ENCODE results near the gene SLC6A3. TPM values are rescaled to one million over a fixed set of nuclear protein-coding genes. Genes with fewer than 3 reads are reported as not detected.
A peak's percentile ranks its signal among the peaks of the same experiment; 100 is the strongest.

Gene SLC6A3
- total and polyA plus RNA-seq, 7 donors = under 0.01 to 0.01 TPM; not detected in 5

- TF ChIP-seq CTCF (IDR thresholded peaks at IDR 0.05) = no peak
- DNase-seq (peak; percentile 3 to 11), ATAC-seq (no peak)
- Histone ChIP-seq H3K36me3 (ENCODE audit: insufficient read depth in 1 of 2, low read depth in 1 of 2) (no peaks in the 10 kb centered on the region), H3K27me3 (ENCODE audit: insufficient read depth in 3 of 3, low read length in 2 of 3) (peaks cover 0 to 15% (median 6%) of the 10 kb centered on the region in 3 donors), H3K4me3 (no peak overlapping the region), H3K9me3 (no peaks in the 10 kb centered on the region), H3K4me1 (no peaks in the 10 kb centered on the region), H3K27ac (no peak overlapping the region)
- 31 to 39% (median 33%) methylated on average over 23 of the region's 23 CpGs for WGBS, 3 donors
- intact Hi-C loops (cut with DNase I) = no loop called here
Observed at GRCh38 chr5:1420211-1421195, 24.7 kb downstream of the SLC6A3 start.

GRCh38 chr5:1419476-1420210 is 25.6 kb downstream of the SLC6A3 start:
- Histone ChIP-seq H3K4me1 (no peaks in the 10 kb centered on the region), H3K27ac (no peak overlapping the region), H3K36me3 (ENCODE audit: insufficient read depth in 1 of 2, low read depth in 1 of 2) (no peaks in the 10 kb centered on the region), H3K9me3 (no peaks in the 10 kb centered on the region), H3K27me3 (ENCODE audit: insufficient read depth in 3 of 3, low read length in 2 of 3) (peaks cover 0 to 20% (median 6%) of the 10 kb centered on the region in 3 donors), H3K4me3 (no peak overlapping the region)
- DNase-seq (peak; percentile 10 to 16), ATAC-seq (no peak)
- TF ChIP-seq CTCF (IDR thresholded peaks at IDR 0.05) = no peak
- WGBS, 3 donors = 54 to 61% (median 56%) methylated on average over 11 of the region's 11 CpGs
- intact Hi-C loops (cut with DNase I) = no loop called here

- Histone ChIP-seq H3K9me3 (no peaks in the 10 kb centered on the region), H3K4me1 (no peaks in the 10 kb centered on the region), H3K36me3 (ENCODE audit: insufficient read depth in 1 of 2, low read depth in 1 of 2) (no peaks in the 10 kb centered on the region), H3K4me3 (no peak overlapping the region), H3K27me3 (ENCODE audit: insufficient read depth in 3 of 3, low read length in 2 of 3) (peaks cover 0 to 25% (median 6%) of the 10 kb centered on the region in 3 donors), H3K27ac (no peak overlapping the region)
- TF ChIP-seq CTCF (IDR thresholded peaks at IDR 0.05) = no peak
- intact Hi-C loops (cut with DNase I) = no loop called here
- DNase-seq (no peak), ATAC-seq (no peak)
Observed at GRCh38 chr5:1418921-1419280, 26.3 kb downstream of the SLC6A3 start.

GRCh38 chr5:1418238-1418920 is 26.9 kb downstream of the SLC6A3 start:
- ATAC-seq (no peak), DNase-seq (no peak)
- WGBS, 3 donors = 88 to 91% (median 90%) methylated on average over 2 of the region's 2 CpGs
- Histone ChIP-seq H3K9me3 (no peaks in the 10 kb centered on the region), H3K36me3 (ENCODE audit: insufficient read depth in 1 of 2, low read depth in 1 of 2) (no peaks in the 10 kb centered on the region), H3K4me3 (no peak overlapping the region), H3K27me3 (ENCODE audit: insufficient read depth in 3 of 3, low read length in 2 of 3) (peaks cover 0 to 30% (median 10%) of the 10 kb centered on the region in 3 donors), H3K27ac (no peak overlapping the region), H3K4me1 (no peaks in the 10 kb centered on the region)
- intact Hi-C loops (cut with DNase I) = no loop called here
- no peak for TF ChIP-seq CTCF (IDR thresholded peaks at IDR 0.05)
